ENCODE results near the gene IL3RA.

GRCh38 chrX:1392376-1393068 lies 55.9 kb downstream of the IL3RA start:
- TF ChIP-seq, protein P1, sequence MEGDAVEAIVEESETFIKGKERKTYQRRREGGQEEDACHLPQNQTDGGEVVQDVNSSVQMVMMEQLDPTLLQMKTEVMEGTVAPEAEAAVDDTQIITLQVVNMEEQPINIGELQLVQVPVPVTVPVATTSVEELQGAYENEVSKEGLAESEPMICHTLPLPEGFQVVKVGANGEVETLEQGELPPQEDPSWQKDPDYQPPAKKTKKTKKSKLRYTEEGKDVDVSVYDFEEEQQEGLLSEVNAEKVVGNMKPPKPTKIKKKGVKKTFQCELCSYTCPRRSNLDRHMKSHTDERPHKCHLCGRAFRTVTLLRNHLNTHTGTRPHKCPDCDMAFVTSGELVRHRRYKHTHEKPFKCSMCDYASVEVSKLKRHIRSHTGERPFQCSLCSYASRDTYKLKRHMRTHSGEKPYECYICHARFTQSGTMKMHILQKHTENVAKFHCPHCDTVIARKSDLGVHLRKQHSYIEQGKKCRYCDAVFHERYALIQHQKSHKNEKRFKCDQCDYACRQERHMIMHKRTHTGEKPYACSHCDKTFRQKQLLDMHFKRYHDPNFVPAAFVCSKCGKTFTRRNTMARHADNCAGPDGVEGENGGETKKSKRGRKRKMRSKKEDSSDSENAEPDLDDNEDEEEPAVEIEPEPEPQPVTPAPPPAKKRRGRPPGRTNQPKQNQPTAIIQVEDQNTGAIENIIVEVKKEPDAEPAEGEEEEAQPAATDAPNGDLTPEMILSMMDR (conservative IDR thresholded peaks at IDR 0.05; ENCODE audit: low read length): no peak
- no peak for TF ChIP-seq EZH2phosphoT487 (IDR thresholded peaks at IDR 0.05; ENCODE audit: borderline replicate concordance, low read depth, low read length)

All from OCI-LY7 (cell line).